Measurements from ENCODE around the gene SOD2. TPM values are rescaled to one million over a fixed set of nuclear protein-coding genes. Genes with fewer than 3 reads are reported as not detected.

The SOD2 gene
- total RNA-seq, 1 experiment from 2014 or later, result 202 TPM

GRCh38 chr6:159684013-159684304 is 9.1 kb downstream of the SOD2 start:
- BruUV-seq (replicated peaks), result no TSS peak
- peaks cover 17% of the 10 kb centered on the region for H3K4me1 Mint-ChIP-seq (ENCODE audit: low read depth, unreplicated experiment)
- H3K4me3 Mint-ChIP-seq (ENCODE audit: low read depth, unreplicated experiment), result no peak overlapping the region
- TF ChIP-seq, protein P1, sequence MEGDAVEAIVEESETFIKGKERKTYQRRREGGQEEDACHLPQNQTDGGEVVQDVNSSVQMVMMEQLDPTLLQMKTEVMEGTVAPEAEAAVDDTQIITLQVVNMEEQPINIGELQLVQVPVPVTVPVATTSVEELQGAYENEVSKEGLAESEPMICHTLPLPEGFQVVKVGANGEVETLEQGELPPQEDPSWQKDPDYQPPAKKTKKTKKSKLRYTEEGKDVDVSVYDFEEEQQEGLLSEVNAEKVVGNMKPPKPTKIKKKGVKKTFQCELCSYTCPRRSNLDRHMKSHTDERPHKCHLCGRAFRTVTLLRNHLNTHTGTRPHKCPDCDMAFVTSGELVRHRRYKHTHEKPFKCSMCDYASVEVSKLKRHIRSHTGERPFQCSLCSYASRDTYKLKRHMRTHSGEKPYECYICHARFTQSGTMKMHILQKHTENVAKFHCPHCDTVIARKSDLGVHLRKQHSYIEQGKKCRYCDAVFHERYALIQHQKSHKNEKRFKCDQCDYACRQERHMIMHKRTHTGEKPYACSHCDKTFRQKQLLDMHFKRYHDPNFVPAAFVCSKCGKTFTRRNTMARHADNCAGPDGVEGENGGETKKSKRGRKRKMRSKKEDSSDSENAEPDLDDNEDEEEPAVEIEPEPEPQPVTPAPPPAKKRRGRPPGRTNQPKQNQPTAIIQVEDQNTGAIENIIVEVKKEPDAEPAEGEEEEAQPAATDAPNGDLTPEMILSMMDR (IDR thresholded peaks at IDR 0.05; ENCODE audit: unreplicated experiment), result no peak
- H3K9me3 Mint-ChIP-seq (ENCODE audit: low read depth, unreplicated experiment), result no peaks in the 10 kb centered on the region
- no peak for DNase-seq
- H3K27ac Mint-ChIP-seq (ENCODE audit: unreplicated experiment), result no peak overlapping the region
- CTCF ChIA-PET, result no interaction called here
- intact Hi-C loops (cut with micrococcal nuclease; ENCODE audit: unreplicated experiment), result no loop called here
- peaks cover 58% of the 10 kb centered on the region for H3K36me3 Mint-ChIP-seq (ENCODE audit: insufficient read depth, unreplicated experiment)
- no peaks in the 10 kb centered on the region for H3K27me3 Mint-ChIP-seq (ENCODE audit: unreplicated experiment)

GRCh38 chr6:159682810-159683209 is 10.2 kb downstream of the SOD2 start:
- no TSS peak for BruUV-seq (replicated peaks)
- no peak overlapping the region for H3K4me3 Mint-ChIP-seq (ENCODE audit: low read depth, unreplicated experiment)
- H3K36me3 Mint-ChIP-seq (ENCODE audit: insufficient read depth, unreplicated experiment), result peaks cover 49% of the 10 kb centered on the region
- TF ChIP-seq, protein P1 (IDR thresholded peaks at IDR 0.05; ENCODE audit: unreplicated experiment), result no peak
- H3K4me1 Mint-ChIP-seq (ENCODE audit: low read depth, unreplicated experiment), result peaks cover 8% of the 10 kb centered on the region
- no peak for DNase-seq
- intact Hi-C loops (cut with micrococcal nuclease; ENCODE audit: unreplicated experiment), result no loop called here
- H3K27me3 Mint-ChIP-seq (ENCODE audit: unreplicated experiment), result no peaks in the 10 kb centered on the region
- CTCF ChIA-PET, result no interaction called here
- H3K9me3 Mint-ChIP-seq (ENCODE audit: low read depth, unreplicated experiment), result no peaks in the 10 kb centered on the region
- H3K27ac Mint-ChIP-seq (ENCODE audit: unreplicated experiment), result no peak overlapping the region

DNA sequence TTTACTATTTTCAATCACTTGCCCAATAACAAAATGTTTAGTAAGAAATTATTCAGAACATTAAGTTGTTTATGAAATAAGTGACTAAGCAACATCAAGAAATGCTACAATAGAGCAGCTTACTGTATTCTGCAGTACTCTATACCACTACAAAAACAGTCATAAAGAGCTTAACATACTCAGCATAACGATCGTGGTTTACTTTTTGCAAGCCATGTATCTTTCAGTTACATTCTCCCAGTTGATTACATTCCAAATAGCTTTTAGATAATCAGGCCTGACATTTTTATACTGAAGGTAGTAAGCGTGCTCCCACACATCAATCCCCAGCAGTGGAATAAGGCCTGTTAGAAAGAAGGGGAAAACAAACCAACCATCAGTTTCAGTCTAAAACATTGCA is 10.7 kb downstream of the SOD2 start:
- no TSS peak for BruUV-seq (replicated peaks)
- CTCF ChIA-PET, result no interaction called here
- no peak overlapping the region for H3K27ac Mint-ChIP-seq (ENCODE audit: unreplicated experiment)

GRCh38 chr6:159681191-159681880 is 11.7 kb downstream of the SOD2 start:
- intact Hi-C loops (cut with micrococcal nuclease; ENCODE audit: unreplicated experiment), result no loop called here
- CTCF ChIA-PET, result no interaction called here

More for the DNA sequence above, 10.7 kb downstream of the SOD2 start:
- H3K9me3 Mint-ChIP-seq (ENCODE audit: low read depth, unreplicated experiment), result no peaks in the 10 kb centered on the region
- no peak for DNase-seq
- H3K27me3 Mint-ChIP-seq (ENCODE audit: unreplicated experiment), result no peaks in the 10 kb centered on the region
- peaks cover 8% of the 10 kb centered on the region for H3K4me1 Mint-ChIP-seq (ENCODE audit: low read depth, unreplicated experiment)
- H3K4me3 Mint-ChIP-seq (ENCODE audit: low read depth, unreplicated experiment), result no peak overlapping the region
- intact Hi-C loops (cut with micrococcal nuclease; ENCODE audit: unreplicated experiment), result no loop called here
- H3K36me3 Mint-ChIP-seq (ENCODE audit: insufficient read depth, unreplicated experiment), result peaks cover 44% of the 10 kb centered on the region
- TF ChIP-seq, protein P1 (IDR thresholded peaks at IDR 0.05; ENCODE audit: unreplicated experiment), result no peak

More at GRCh38 chr6:159681191-159681880, 11.7 kb downstream of the SOD2 start:
- BruUV-seq (replicated peaks), result TSS peak; percentile 2
- Mint-ChIP-seq H3K27me3 (ENCODE audit: unreplicated experiment) (no peaks in the 10 kb centered on the region), H3K27ac (ENCODE audit: unreplicated experiment) (no peak overlapping the region), H3K4me1 (ENCODE audit: low read depth, unreplicated experiment) (peaks cover 8% of the 10 kb centered on the region), H3K36me3 (ENCODE audit: insufficient read depth, unreplicated experiment) (peaks cover 38% of the 10 kb centered on the region), H3K4me3 (ENCODE audit: low read depth, unreplicated experiment) (no peak overlapping the region), H3K9me3 (ENCODE audit: low read depth, unreplicated experiment) (no peaks in the 10 kb centered on the region)
- no peak for DNase-seq
- TF ChIP-seq, protein P1 (IDR thresholded peaks at IDR 0.05; ENCODE audit: unreplicated experiment), result no peak
